ENCODE data around the gene ALOX15. TPM values are rescaled to one million over a fixed set of nuclear protein-coding genes. Genes with fewer than 3 reads are reported as not detected.

Gene ALOX15
- total RNA-seq, 1 experiment from 2014 or later: not detected

- no peak for TF ChIP-seq CTCF (IDR thresholded peaks at IDR 0.05; ENCODE audit: unreplicated experiment)
- H3K4me3 Mint-ChIP-seq (ENCODE audit: unreplicated experiment): no peak overlapping the region
- H3K27ac Mint-ChIP-seq (ENCODE audit: low read depth, unreplicated experiment): no peak overlapping the region
- no peaks in the 10 kb centered on the region for H3K9me3 Mint-ChIP-seq (ENCODE audit: unreplicated experiment)
- intact Hi-C loops (cut with micrococcal nuclease): no loop called here
- ChIA-PET POLR2A (interaction anchor here (1.0 kb wide), 1 partner anchor 32 kb away, joined by 3 read pairs; no protein-coding TSS in a partner anchor), CTCF (interaction anchor here (0.5 to 3.1 kb wide), 2 partner anchors 33 to 61 kb away, joined by 4 to 13 read pairs; no protein-coding TSS in a partner anchor)
- H3K27me3 Mint-ChIP-seq (ENCODE audit: insufficient read depth, unreplicated experiment): peaks cover 20% of the 10 kb centered on the region
- no peak for DNase-seq (ENCODE audit: unreplicated experiment)
- no peaks in the 10 kb centered on the region for H3K4me1 Mint-ChIP-seq (ENCODE audit: insufficient read depth, unreplicated experiment)
- no TSS peak for BruUV-seq (replicated peaks)
- no peaks in the 10 kb centered on the region for H3K36me3 Mint-ChIP-seq (ENCODE audit: insufficient read depth, unreplicated experiment)
Observed at GRCh38 chr17:4599505-4600281, 41.8 kb downstream of the ALOX15 start.

- no peak for TF ChIP-seq CTCF (IDR thresholded peaks at IDR 0.05; ENCODE audit: unreplicated experiment)
- ChIA-PET CTCF (interaction anchor here (3.1 kb wide), 1 partner anchor 32 kb away, joined by 13 read pairs; no protein-coding TSS in a partner anchor), POLR2A (interaction anchor here (1.0 kb wide), 1 partner anchor 31 kb away, joined by 3 read pairs; no protein-coding TSS in a partner anchor)
- Mint-ChIP-seq H3K36me3 (ENCODE audit: insufficient read depth, unreplicated experiment) (no peaks in the 10 kb centered on the region), H3K4me1 (ENCODE audit: insufficient read depth, unreplicated experiment) (no peaks in the 10 kb centered on the region), H3K27ac (ENCODE audit: low read depth, unreplicated experiment) (no peak overlapping the region), H3K4me3 (ENCODE audit: unreplicated experiment) (no peak overlapping the region), H3K9me3 (ENCODE audit: unreplicated experiment) (no peaks in the 10 kb centered on the region), H3K27me3 (ENCODE audit: insufficient read depth, unreplicated experiment) (peaks cover 20% of the 10 kb centered on the region)
- BruUV-seq (replicated peaks): no TSS peak
- DNase-seq (ENCODE audit: unreplicated experiment): no peak
- intact Hi-C loops (cut with micrococcal nuclease): no loop called here
Observed at GRCh38 chr17:4598776-4599504, 42.5 kb downstream of the ALOX15 start.

DNA sequence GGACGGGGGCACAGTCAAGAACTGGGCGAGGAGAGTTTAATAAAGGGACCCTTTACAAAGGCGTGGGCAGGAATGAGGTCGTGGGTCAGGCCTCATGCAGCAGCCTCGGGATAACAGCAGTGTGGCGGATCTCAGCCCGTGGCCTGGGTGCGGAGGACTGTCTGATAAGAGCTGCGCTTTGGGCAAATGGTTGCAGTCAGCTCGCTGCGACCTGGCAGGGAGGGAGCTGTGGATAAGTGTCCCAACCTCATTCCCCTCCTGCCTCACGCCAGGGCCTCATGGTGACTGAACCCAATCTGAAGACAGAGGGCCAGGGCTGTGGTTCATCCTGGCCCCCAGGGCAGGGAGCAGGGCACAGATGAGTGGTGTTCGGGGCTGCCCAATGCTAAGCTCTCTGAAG, 43.5 kb downstream of the ALOX15 start:
- Mint-ChIP-seq H3K9me3 (ENCODE audit: unreplicated experiment) (no peaks in the 10 kb centered on the region), H3K27ac (ENCODE audit: low read depth, unreplicated experiment) (no peak overlapping the region), H3K36me3 (ENCODE audit: insufficient read depth, unreplicated experiment) (no peaks in the 10 kb centered on the region), H3K27me3 (ENCODE audit: insufficient read depth, unreplicated experiment) (peaks cover 18% of the 10 kb centered on the region), H3K4me1 (ENCODE audit: insufficient read depth, unreplicated experiment) (no peaks in the 10 kb centered on the region), H3K4me3 (ENCODE audit: unreplicated experiment) (no peak overlapping the region)
- POLR2A ChIA-PET: no interaction called here
- DNase-seq (ENCODE audit: unreplicated experiment): no peak
- BruUV-seq (replicated peaks): no TSS peak
- CTCF ChIA-PET: interaction anchor here (3.1 kb wide), 1 partner anchor 31 kb away, joined by 13 read pairs; no protein-coding TSS in a partner anchor
- intact Hi-C loops (cut with micrococcal nuclease): no loop called here
- no peak for TF ChIP-seq CTCF (IDR thresholded peaks at IDR 0.05; ENCODE audit: unreplicated experiment)
